ENCODE measurements around the gene FBN3.
A peak's percentile ranks its signal among the peaks of the same experiment; 100 is the strongest.
"Not testable (repeated sequence)": the region's sequence is repeated elsewhere in the genome, so short reads cannot be mapped to it uniquely, and the experiment has no call there.

Gene FBN3

GRCh38 chr19:8046569-8047165 is 102.7 kb downstream of the FBN3 start:
- peak; percentile 55 for DNase-seq

DNA sequence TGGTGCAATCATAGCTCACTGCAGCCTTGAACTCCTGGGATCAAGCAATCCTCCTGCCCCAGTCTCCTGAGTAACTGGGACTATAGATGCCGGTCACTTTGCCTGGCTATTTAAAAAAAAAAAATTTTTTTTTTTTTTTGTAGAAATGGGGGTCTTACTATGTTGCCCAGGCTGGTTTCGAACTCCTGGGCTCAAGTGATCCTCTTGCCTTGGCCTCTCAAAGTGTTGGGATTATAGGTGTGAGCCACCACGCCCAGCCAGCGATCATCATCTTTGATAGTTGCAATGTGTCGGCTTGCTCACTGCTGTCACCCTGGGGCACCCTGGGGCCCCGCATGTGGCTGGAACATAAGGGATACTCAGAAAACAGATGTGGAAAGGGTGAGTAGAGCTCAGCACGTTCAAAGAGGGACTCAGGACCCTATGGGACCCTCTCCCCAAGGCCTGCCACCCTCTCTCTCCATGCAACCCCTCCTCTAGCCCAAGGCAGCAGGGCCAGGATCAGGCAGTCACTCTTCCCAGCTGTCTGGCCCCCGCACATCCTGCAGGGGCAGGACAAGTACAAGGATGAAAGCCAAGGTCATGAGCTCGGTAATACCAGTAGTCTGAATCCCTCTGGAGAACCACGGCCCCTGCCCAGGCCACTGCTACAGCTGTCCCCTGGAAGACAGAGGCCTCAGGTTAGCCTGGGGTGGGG is 103.4 kb downstream of the FBN3 start:
- no peak for DNase-seq

DNA sequence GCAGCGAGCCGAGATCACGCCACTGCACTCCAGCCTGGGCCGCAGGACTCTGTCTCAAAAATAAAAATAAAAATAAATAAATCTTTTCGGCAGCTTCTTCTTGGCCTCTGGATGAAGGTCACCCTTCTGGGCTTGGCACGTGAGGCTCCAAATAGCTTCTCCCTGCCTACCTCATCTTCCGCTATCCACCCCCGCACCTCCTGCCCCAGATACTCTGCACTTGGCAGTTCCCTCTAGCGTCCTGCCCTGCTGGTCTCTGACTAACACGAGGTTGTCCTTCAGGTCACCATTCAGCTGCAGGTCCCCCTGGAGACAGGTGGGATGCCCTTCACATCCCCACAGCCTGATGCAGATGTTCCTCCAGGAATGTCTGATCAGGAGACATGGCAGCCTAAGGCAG is 105.4 kb downstream of the FBN3 start:
- DNase-seq = no peak

DNA sequence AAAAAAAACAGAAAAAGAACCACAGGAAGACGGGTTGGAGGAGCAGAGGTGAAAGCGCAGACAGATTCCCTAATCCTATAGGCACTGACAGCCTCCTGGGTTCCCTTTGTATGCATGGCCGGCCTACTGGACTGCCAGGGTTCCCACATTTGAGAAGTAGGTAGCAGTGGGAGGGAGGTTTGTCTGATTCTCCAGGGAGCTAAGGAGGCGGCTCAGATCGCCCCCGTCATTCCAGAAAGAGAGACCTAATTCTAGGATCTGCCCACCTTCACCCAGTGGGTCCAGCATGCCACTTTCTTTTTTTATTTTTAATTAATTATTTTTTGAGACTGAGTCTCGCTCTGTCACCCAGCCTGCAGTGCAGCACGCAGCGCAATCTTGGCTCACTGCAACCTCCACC is 106.5 kb downstream of the FBN3 start:
- DNase-seq = no peak

DNA sequence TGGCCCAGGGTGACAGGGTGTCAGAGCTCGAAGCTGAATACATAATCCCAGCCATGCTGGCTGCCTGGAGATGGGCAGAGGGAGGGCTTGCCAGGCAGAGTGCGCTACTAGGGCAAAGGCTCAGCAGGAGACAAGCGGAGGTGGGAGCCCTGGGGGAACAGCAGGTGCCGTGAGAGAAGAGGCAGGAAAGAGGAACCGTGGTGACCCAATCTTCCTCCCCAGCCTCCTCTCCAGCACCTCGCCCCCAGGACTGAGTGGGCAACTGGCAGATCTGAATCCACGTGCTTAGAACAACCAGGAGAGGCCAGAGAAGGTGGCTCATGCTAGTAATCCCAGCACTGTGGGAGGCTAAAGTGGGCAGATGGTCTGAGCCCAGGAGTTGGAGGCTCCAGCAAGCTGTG is 107.9 kb downstream of the FBN3 start:
- peak; percentile 19 for DNase-seq

GRCh38 chr19:8039231-8039630 is 110.2 kb downstream of the FBN3 start:
- no peak for DNase-seq

DNA sequence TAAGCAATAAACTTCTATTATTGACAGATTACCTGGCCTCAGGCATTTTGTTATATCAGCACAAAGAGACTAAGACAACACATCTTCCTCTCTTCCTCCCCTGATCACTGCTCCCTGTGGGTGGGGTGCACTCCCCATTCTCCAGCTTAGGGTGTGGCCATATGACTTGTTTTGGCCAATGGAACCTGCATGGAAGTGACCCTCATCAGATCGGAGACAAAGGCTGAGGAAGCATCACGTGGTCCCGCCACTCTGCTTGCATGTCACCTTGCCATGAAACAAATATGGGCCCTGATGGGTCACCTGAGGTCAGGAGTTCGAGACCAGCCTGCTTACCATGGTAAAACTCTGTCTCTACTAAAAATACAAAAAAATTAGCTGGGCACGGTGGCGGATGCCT is 110.6 kb downstream of the FBN3 start:
- DNase-seq = no peak

GRCh38 chr19:8036434-8037099 is 112.8 kb downstream of the FBN3 start:
- DNase-seq = no peak

DNA sequence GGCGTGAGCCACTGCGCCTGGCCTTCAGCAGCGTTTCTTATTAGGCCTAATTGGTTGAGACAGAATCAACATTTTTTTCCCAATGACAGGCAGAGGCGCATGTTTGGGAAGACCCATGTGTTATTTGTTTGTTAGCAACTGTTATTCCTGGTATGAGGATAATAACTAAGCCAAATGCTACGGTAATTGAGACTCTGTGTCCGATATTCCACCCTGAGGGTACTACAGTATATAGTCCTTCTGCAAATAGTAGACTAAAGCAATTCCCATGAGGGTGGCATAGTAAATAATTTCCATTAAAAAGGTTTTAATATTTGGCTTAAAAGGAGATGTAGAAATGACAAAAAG is 115.2 kb downstream of the FBN3 start:
- DNase-seq = no peak

- not testable (repeated sequence) for DNase-seq
These were observed 115.9 kb downstream of the FBN3 start for GRCh38 chr19:8033287-8034177.

DNA sequence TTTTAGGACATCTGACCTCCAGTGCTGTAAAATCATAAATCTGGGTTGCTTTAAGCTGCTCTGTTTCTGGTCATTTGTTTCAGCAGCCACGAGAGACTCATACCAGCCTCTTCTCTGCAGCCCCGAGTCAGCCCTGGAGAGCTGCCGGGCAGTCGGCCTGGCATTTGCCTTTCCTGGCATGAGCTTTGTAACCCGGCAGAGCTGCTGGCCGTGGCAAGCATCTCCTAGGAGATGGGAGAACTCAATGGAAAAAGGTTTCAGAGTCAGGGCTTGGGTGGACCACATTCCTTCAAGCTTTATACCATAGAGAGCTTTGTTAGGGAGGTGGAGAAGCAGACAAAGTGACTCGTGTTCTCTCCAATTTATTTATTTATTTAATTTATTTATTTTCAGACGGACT is 118.4 kb downstream of the FBN3 start:
- DNase-seq = no peak

DNA sequence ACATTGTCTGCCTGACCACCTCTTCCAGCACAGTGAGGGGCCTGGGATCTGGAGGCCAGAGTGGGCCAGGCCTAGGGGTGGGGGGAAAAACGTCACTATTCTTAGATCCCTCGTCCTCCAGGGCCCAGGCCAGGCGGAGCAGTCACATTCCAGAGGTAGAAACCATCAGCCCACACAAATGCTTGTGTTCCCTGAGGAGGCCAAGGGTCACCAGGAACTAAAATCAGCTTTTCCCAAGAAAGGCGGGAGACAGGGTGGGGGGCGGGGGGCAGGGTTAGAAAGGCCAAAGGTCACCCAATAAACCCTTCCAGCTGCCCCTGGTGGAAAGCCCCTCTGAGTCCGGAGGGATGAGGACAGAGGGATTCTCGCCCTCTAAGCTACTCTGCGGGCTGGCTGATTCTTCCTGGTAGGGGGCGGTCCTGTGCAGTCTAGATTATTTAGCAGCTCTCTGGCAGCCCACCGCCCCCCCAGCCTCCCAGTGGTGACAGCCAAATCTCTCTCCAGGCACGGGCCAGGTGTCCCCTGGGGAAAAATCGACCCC is 120.4 kb downstream of the FBN3 start:
- DNase-seq = no peak

DNA sequence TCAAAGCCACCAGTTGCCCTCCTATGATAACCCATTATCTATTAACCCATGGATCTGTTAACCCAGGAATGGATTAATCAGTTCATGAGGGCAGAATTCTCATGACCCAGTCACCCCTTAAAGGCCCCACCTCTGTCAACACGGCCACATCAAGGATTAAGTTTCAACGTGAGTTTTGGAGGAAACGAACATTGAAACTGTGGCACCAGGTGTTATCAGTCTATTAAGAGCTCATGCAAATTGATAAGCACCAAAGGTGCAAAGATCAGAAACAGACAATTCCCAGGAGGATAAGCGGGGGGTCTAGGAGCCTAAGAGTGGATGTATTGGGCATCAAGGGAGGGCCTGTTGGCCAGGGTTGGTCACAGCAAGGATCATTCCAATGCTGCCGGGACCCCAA is 124.1 kb downstream of the FBN3 start:
- no peak for DNase-seq

DNA sequence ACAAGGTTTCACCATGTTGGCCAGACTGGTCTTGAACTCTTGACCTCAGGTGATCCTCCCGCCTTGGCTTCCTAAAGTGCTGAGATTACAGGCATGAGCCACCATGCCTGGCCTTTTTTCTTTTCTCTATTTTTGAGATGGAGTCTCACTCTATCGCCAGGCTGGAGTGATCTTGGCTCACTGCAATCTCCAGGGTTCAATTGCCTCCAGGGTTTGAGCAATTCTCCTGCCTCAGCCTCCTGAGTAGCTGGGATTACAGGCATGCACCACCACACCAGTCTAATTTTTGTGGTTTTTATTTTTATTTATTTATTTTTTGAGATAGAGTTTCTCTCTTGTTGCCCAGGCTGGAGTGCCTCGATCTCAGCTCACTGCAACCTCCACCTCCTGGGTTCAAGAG is 125.1 kb downstream of the FBN3 start:
- DNase-seq = not testable (repeated sequence)

- DNase-seq = no peak
These were observed 126.0 kb downstream of the FBN3 start for GRCh38 chr19:8023371-8023770.

DNA sequence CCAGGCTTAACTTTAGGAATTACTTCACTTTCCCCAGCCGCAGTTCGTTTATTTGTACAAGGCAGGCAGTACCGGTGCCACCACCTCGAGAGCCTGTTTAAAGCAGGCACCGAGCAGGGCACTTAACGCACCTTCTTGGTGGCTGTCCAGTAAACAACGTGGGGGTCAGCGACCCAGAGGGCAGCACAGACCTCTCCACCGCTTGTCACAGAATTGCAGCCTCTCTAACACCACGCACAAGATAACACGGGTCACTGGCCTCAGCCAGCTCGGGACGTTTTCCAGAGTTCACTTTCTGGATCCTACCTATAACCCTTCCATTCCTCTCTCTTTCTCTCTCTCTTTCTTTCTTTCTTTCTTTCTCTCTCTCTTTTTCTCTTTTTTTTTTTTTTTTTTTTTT is 127.1 kb downstream of the FBN3 start:
- no peak for DNase-seq

DNA sequence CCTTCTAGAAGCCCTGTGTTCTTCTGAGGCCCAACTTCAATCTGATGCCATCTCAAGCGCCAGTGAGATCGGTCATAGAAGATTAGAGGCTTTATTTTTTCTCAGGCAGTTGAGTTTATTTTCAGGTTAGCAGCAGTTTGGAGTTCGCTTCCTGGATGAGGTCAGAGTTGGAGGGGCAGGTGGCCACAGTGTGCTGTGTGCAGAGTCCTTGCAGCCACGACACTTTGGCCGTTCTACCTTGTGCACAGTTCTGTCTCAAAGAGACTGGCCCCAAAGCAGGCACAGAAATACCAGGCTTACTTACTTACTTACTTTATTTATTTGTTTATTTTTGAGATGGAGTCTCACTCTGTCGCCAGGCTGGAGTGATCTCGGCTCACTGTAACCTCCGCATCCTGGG is 128.0 kb downstream of the FBN3 start:
- DNase-seq = no peak

GRCh38 chr19:8020681-8021080 is 128.7 kb downstream of the FBN3 start:
- DNase-seq = no peak

DNA sequence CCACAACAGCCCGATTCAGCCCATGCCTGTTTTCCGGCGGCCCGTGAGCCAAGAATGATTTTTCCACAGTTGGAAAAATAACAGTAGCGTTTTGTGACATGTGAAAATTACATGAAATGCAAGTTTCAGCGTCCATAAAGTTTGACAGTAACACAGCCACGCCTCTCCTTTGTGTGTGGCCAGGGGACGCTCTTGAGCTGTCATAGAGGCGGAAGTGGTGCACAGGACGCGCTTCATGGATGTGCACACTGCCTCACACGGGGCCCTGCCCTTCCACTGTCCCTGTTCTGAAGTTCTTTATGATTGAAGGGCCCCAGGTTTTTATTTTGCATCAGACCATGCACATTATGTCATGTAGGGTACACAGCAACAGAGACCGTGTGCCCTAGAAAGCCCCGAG is 131.6 kb downstream of the FBN3 start:
- peak; percentile 65 for DNase-seq

Data from RPMI8226 (cell line).